ENCODE results near the gene DKK2. TPM values are rescaled to one million over a fixed set of nuclear protein-coding genes. Genes with fewer than 3 reads are reported as not detected.

The DKK2 gene
- polyA plus RNA-seq, 1 of the 3 experiments (the other 2 are of a cell fraction), result 53.1 TPM

GRCh38 chr4:106981431-106981830, 54.7 kb downstream of the DKK2 start:
- CTCF ChIA-PET, result no interaction called here

GRCh38 chr4:106979476-106979875, 56.6 kb downstream of the DKK2 start:
- H2AFZ ChIP-seq (ENCODE audit: low read depth), result no peak overlapping the region
- no peaks in the 10 kb centered on the region for H3K9me2 ChIP-seq
- H3K9ac ChIP-seq, result no peak overlapping the region
- H3K4me2 ChIP-seq, result no peak overlapping the region
- H3K9me3 ChIP-seq, result no peaks in the 10 kb centered on the region
- H3K36me3 ChIP-seq (replicated peaks in 1 of 2; ENCODE audit: control insufficient read depth in 1 of 2, insufficient read depth in 2 of 2, low read length in 1 of 2), result peaks cover 0 to 3% of the 10 kb centered on the region in 2 experiments
- H3F3A ChIP-seq (replicated peaks; ENCODE audit: insufficient read depth), result no peaks in the 10 kb centered on the region
- H3K27me3 ChIP-seq (ENCODE audit: insufficient read depth), result no peaks in the 10 kb centered on the region
- no peak for DNase-seq
- whole genome bisulfite sequencing (ENCODE audit: low lambda C conversion rate), result 91% methylated on average over 4 of the region's 4 CpGs
- no peak overlapping the region for H3K27ac ChIP-seq (ENCODE audit: low read depth in 2 of 2, low read length in 1 of 2)
- CTCF ChIA-PET, result no interaction called here
- POLR2A ChIA-PET, result no interaction called here
- H3K4me1 ChIP-seq (ENCODE audit: control insufficient read depth in 1 of 2, insufficient read depth in 2 of 2, low read depth in 1 of 2, low read length in 1 of 2), result no peaks in the 10 kb centered on the region
- no peak overlapping the region for H3K4me3 ChIP-seq (ENCODE audit: low read depth in 2 of 2, low read length in 1 of 2)
- H3K79me2 ChIP-seq (ENCODE audit: insufficient read depth), result no peaks in the 10 kb centered on the region
- no peaks in the 10 kb centered on the region for H4K20me1 ChIP-seq (ENCODE audit: insufficient read depth)
- TF ChIP-seq CTCF (IDR thresholded peaks at IDR 0.05) (no peak), ZBTB33 (IDR thresholded peaks at IDR 0.05; ENCODE audit: borderline replicate concordance, low read depth) (no peak), USF1 (IDR thresholded peaks at IDR 0.05; ENCODE audit: borderline replicate concordance, low read depth) (no peak), EZH2phosphoT487 (IDR thresholded peaks at IDR 0.05; ENCODE audit: borderline replicate concordance, low read depth) (no peak), GATA2 (CRISPR knock-in tag; IDR thresholded peaks at IDR 0.05) (no peak), TEAD4 (IDR thresholded peaks at IDR 0.05; ENCODE audit: borderline replicate concordance, insufficient read depth) (no peak), POLR2AphosphoS5 (IDR thresholded peaks at IDR 0.05; ENCODE audit: low read depth, low read length) (no peak)

More at GRCh38 chr4:106981431-106981830, 54.7 kb downstream of the DKK2 start:
- DNase-seq, result no peak
- no peak overlapping the region for H3K4me2 ChIP-seq
- no peaks in the 10 kb centered on the region for H3K9me2 ChIP-seq
- H4K20me1 ChIP-seq (ENCODE audit: insufficient read depth), result no peaks in the 10 kb centered on the region
- H3K4me3 ChIP-seq (ENCODE audit: low read depth in 2 of 2, low read length in 1 of 2), result no peak overlapping the region
- TF ChIP-seq POLR2AphosphoS5 (IDR thresholded peaks at IDR 0.05; ENCODE audit: low read depth, low read length) (no peak), ELF1 (IDR thresholded peaks at IDR 0.05) (no peak), RAD21 (IDR thresholded peaks at IDR 0.05; ENCODE audit: low read length) (no peak), EZH2phosphoT487 (IDR thresholded peaks at IDR 0.05; ENCODE audit: borderline replicate concordance, low read depth) (no peak), RXRA (IDR thresholded peaks at IDR 0.05; ENCODE audit: borderline replicate concordance, low read depth) (no peak), FOXM1 (IDR thresholded peaks at IDR 0.05; ENCODE audit: low read depth) (no peak), TEAD4 (IDR thresholded peaks at IDR 0.05; ENCODE audit: borderline replicate concordance, insufficient read depth) (no peak), NFIC (IDR thresholded peaks at IDR 0.05; ENCODE audit: borderline replicate concordance) (no peak), NRF1 (IDR thresholded peaks at IDR 0.05; ENCODE audit: low read depth, low read length) (no peak), MAX (IDR thresholded peaks at IDR 0.05; ENCODE audit: low read depth) (no peak), TCF12 (IDR thresholded peaks at IDR 0.05) (no peak), CTCF (IDR thresholded peaks at IDR 0.05) (no peak), IRF3 (IDR thresholded peaks at IDR 0.05; ENCODE audit: low read depth, low read length) (no peak), MEF2A (IDR thresholded peaks at IDR 0.05; ENCODE audit: borderline replicate concordance, low read depth) (no peak)
- H3K27ac ChIP-seq (ENCODE audit: low read depth in 2 of 2, low read length in 1 of 2), result no peak overlapping the region
- no peak overlapping the region for H2AFZ ChIP-seq (ENCODE audit: low read depth)
- H3K36me3 ChIP-seq (replicated peaks in 1 of 2; ENCODE audit: control insufficient read depth in 1 of 2, insufficient read depth in 2 of 2, low read length in 1 of 2), result peaks cover 0 to 3% of the 10 kb centered on the region in 2 experiments
- H3K9ac ChIP-seq, result no peak overlapping the region
- H3K79me2 ChIP-seq (ENCODE audit: insufficient read depth), result no peaks in the 10 kb centered on the region
- peaks cover 0 to under 1% of the 10 kb centered on the region in 2 experiments; a peak in 2 of 4 replicates for H3K4me1 ChIP-seq (ENCODE audit: control insufficient read depth in 1 of 2, insufficient read depth in 2 of 2, low read depth in 1 of 2, low read length in 1 of 2)
- H3K27me3 ChIP-seq (ENCODE audit: insufficient read depth), result no peaks in the 10 kb centered on the region
- POLR2A ChIA-PET, result no interaction called here
- peaks cover 8% of the 10 kb centered on the region for H3F3A ChIP-seq (replicated peaks; ENCODE audit: insufficient read depth)
- H3K9me3 ChIP-seq, result no peaks in the 10 kb centered on the region
